Activated T-helper 1 cell treated with Interleukin-2 at 50 U/mL for 16 hours (primary cell): ENCODE measurements around the gene HIRA.

Experiments used
- DNase-seq: peaks from one replicate; pipeline ENCODE4 v3.0.0-alpha.2; 2020; ENCODE audit warnings: low read depth

The HIRA gene

GRCh38 chr22:19357270-19358105 is 74.0 kb downstream of the HIRA start:
- no peak for DNase-seq

DNA sequence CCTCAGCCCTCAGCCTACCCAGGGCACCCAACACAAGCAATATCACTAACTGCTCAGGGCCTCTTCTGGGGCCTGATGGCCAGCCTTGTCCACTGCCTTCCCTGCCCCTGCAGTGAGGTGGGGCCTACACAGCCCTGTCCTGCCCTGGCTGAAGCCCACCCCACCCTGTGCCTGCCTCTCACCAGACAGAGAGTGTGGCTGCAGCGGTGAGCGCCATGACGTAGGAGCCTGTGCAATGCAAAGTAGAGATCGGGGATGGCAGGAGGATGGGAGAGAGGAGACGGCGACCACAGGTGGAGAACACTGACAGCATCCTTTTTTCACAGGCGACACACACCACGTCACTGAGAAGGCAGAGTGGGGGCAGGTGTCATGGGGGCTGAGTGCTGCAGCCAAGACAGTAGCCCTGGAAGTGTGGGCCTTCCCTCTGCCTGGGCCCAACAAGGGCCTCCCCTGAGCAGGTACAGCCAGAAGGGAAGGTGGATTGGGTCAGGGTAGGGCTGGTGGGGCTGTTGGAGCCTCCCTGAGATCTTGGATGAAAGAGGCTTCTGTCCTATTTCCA is 74.7 kb downstream of the HIRA start:
- DNase-seq, result no peak

DNA sequence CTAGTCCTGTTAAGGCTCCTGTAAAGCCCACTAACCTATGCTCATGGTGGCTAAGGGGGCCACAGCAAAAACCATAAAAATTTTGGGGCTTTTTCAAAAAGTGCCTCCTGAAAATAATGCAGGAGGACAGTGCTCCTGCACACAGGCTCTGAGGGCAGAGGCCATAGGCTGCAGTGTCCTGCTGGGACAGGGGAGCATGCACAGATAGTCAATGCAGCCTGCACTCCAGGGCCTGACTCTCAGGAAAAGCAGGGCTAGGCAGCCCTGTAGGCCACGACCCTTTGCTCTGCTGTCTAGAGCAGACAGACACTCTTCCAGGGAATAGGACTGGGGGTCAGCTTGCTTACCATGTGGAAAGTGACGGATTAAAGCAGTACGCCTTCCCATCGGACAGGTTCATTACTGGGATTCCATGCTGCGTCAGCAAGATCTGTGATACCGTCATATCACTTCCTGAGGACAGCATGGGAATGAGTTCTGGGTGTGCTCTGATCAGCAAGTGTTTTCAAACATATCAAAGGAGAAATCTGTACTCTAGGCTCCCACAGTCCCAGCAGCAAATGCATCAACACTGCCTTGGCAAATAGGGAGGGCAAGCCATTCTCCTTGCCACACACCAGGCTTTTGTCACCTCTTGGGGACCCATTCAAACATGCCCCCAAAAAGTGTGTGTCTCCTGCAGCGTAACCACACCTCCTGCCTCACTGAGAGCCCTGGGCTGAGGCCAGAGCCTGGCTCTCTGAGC is 75.9 kb downstream of the HIRA start:
- DNase-seq, result no peak

DNA sequence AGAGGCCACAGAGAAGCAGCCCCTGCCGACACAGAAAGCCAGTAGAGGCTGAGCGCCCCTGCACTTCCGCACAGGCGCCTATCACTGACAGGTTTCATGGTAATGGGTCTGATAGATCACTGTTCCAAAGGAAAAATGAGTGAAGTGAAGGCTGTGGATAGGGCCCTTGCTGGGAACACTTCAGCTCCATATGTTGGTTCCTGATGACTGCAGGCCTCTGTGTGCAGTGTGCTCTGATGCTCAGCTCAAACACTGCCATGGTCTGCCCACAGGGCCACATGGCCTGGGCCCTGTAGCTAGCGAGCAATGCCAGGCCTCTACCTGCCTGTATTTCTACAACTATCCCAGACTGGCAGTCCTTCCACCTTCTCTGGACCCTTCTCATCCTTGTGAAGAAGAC is 77.3 kb downstream of the HIRA start:
- DNase-seq, result no peak

DNA sequence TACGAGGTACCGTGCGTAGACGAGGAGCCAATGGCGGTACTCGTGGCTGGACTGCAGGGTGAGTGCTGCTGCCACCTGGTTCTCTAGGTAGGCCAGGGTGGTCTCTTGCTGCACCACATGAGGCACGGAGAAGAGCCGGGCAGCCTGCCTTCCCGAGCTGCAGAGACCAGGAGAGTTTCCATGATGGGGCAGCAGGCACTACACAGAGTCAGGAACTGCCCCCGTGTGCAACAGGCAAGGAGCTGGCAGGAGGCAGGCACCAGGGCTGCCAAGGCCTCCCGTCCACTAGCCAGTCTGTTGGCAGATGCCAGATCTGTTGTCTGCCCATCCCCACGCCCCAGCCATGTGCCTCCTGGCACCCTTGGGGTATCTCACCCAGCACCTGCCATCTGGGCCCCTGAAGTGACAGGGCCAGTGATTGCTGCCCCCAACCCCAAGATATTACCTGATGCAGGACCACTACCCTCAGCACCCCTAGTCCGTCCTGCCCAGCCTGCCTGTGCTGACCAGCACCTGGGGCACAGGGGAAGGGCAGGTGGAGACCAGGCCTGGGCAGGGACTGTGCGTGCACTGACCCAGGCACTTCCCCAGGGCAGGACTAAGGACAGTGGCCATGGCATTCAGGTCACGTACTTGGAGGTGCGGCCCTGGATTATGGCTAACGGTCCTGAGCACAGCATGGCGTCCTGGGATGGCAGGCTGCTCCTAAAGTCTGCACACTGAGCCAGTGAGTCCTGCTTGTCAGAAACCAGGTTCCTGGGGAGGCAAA is 78.0 kb downstream of the HIRA start:
- no peak for DNase-seq

- DNase-seq, result no peak
Observed at GRCh38 chr22:19352766-19353165, 78.8 kb downstream of the HIRA start.

DNA sequence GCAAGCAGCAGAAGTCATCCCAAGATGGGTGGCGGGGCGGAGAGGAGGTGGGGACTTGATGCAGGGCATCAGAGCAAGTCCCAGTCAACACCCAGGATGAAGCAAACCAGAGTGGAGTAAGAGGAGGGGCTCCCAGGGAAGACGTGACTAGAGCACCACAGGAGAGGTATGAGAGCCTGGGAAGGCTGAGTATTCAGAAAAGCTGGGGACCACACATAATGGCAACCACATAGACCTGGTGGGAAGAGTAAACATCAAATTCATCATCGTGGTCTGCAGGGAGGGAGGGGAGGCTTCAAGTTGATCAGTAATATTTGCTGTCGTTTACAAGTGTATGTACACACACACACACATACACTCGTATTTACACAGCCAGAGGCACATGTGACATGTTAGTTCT is 79.3 kb downstream of the HIRA start:
- DNase-seq, result no peak

GRCh38 chr22:19351604-19352003 is 79.9 kb downstream of the HIRA start:
- no peak for DNase-seq

GRCh38 chr22:19350947-19351346 is 80.6 kb downstream of the HIRA start:
- DNase-seq, result no peak

GRCh38 chr22:19350476-19350859 is 81.1 kb downstream of the HIRA start:
- no peak for DNase-seq

DNA sequence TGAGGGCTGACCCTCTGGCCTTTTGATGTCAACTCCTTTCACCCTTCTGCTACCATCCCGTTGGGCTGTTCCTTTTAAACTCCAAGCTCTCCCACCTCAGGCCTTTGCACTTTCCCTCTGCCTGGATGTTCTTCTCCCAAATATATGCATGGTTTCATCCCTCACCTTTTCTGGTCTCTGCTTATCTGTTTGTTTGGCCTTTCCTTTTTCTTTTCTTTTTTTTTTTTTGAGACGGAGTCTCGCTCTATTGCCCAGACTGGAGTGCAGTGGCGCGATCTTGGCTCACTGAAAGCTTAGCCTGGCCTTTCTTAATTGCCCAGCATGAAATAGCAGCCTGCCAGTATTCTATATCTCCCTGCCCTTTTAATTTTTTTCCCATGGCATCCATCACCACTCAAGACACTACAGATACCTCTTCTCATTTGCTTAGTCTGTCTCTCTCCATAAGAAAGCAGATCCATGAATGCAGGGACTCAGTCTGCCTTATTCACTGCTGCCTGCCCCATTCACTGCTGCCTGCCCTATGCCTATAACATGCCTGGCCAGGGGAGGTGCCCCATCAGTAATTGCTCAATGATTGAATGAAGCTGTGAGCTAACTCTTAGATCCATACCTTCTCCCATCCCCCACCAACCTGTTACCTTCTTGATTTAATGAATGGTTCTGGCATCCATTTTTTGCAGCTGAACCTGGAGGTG is 81.6 kb downstream of the HIRA start:
- DNase-seq, result no peak

- no peak for DNase-seq
Observed at GRCh38 chr22:19346677-19347265, 84.8 kb downstream of the HIRA start.

DNA sequence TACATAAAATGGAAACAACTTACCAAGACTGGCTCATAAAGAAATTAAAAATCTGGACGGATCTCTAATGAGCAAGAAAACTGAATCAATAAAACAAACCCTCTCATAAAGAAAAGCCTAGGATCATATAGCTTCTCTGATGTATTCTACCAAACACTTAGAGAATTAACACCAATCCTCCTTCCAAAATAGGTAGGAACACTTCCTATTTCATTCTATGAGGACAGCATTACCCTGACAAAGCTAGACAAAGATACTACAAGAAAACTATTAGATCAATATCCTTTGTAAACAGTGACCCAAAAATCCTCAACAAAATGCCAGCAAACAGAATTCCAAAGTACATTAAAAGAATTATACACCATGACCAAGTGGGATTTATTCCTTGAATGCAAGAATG is 87.1 kb downstream of the HIRA start:
- no peak for DNase-seq

DNA sequence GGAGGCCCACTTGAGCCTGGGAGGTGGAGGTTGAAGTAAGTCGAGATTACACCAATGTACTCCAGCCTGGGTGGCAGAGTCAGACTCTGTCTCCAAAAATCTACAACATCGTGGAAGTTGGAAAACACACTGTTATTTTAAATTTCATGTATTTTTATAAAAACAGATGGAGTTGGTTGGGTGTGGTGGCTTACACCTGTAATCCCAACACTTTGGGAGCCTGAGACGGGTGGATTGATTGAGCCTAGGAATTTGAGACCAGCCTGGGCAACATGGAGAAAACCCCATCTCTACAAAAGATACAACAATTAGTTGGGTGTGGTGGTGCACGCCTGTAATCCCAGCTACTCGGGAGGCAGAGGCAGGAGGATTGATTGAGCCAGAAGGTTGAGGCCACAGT is 88.1 kb downstream of the HIRA start:
- no peak for DNase-seq

GRCh38 chr22:19341500-19341899 is 90.0 kb downstream of the HIRA start:
- no peak for DNase-seq

DNA sequence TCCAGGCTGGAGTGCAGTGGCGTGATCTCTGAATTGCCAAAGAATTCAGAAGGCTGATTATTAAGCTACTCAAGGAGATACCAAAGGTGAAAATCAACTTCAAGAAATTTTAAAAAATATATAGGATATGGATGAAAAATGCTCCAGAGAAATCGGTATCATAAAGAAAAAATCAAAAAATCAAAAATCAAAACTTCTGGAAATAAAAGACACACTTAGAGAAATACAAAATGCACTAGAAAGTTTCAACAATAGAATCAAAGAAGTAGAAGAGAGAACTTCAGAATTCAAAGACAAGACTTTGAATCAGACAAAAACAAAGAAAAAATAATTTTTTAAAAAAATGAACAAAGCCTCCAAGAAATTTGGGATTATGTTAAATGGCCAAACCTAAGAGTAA is 94.4 kb downstream of the HIRA start:
- no peak for DNase-seq

GRCh38 chr22:19336133-19337075 is 95.1 kb downstream of the HIRA start:
- DNase-seq, result no peak

DNA sequence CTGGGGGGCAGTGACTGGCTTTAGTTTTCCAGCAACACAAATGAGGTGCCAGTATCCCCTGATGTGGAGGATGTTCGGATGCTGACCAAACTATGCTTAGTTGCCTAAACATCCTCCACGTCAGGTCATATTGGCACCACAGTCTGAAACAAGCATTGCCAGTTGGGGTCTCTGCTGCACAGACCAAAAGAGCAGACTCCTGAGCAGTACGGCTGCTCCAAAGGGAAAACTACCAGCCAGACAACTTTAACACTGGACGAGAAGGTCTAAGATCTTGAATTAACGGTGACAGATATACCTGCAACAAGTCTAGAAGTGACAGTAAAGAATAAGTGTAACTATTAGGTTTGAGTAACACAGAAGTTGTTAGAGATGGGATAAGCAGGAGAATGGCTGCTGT is 99.6 kb downstream of the HIRA start:
- no peak for DNase-seq

DNA sequence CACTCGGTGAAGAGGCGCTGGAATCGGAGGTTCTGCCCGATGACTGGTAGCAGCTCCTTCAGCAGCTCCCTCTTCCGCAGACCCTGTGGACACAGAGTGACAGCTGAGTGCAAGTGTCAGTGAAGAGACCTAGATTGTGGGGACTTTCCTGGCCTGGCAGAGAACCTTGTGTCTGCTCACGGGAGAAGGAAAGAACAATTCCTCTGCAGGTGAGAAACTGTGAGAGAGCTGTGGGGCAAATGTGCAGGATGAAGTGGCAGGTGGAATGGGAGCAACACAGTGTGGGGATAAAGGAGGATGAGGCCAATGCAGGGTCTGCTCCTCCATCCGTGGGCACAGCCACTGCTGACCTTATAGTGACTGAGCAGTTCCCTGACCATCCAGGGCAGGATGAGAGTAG is 100.1 kb downstream of the HIRA start:
- DNase-seq, result no peak

DNA sequence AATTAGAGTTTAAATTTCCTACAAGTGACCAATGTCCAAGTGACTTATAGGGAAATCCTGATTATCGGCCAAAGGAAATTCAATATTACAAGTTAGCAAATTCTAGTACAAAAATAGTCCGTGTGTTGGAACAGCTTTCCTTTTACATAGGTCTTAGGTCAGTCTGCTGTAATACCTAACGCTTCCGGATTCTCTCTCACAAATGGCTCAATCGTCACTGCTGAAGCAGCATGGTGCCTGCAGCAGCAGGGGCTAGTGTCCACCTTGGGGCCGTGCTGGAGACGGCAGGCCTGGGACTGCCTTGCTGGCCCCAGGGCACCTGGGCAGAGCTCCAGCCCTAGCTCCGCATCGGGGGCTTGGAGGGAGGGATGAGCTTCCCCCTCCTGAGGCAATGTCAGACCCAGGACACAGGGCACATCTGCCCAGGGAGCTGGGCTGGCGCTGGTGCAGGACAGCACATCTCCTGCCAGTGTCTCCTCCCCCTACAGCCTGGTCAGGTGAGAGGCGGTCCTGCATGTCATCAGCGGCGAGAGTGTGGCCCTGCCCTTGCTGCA is 100.6 kb downstream of the HIRA start:
- DNase-seq, result no peak
